HepG2 (cell line): ENCODE data around the gene CALN1. TPM values are rescaled to one million over a fixed set of nuclear protein-coding genes. Genes with fewer than 3 reads are reported as not detected.

Source experiments
- ATAC-seq: fragments of 200-7000 bp; cut with Tn5 transposase; 3 replicates; pipeline ENCODE4 v1.9.1; 2020; ENCODE audit warnings: mild to moderate bottlenecking, moderate library complexity
- BruUV-seq: library from RNA; stranded (reverse); fragments of 400-500 nt; replicated peaks from 2 replicates; lab custom pipeline; 2021; lab: Mats Ljungman, UMichigan
- CTCF ChIA-PET: fragments of 300-600 bp; formaldehyde crosslinking; extraction: SDS; loops from one replicate; lab custom pipeline; 2021; ENCODE audit warnings: low total read pairs, inconsistent platforms, low intra/inter-chr PET ratio; lab: Yijun Ruan, JAX
- POLR2A ChIA-PET: fragments of 350-600 bp; sonication (Branson Sonifier 250); formaldehyde crosslinking; loops from one replicate; lab custom pipeline; 2020; ENCODE audit warnings: antibody characterized with exemption, inconsistent platforms; lab: Yijun Ruan, JAX
- DNase-seq: peaks from one replicate; pipeline ENCODE4 v3.0.0-alpha.2; 2015; ENCODE audit warnings: low spot score
- FAIRE-seq: peaks from 3 replicates; lab custom pipeline; 2011; peaks lifted over from hg19 to GRCh38; lab: Jason Lieb, UNC
- H2AFZ ChIP-seq: one replicate; pipeline ENCODE4 v1.6.1; 2011; ENCODE audit warnings: low read length, inconsistent platforms
- H3K27ac ChIP-seq: fragments of 300-600 bp; 3 replicates; pipeline ENCODE4 v1.8.0; 2011; ENCODE audit warnings: mixed run types, mild to moderate bottlenecking, mixed read lengths, low read length, inconsistent platforms; ENCODE audit not compliant: insufficient read depth; ENCODE audit errors: extremely low read length
- H3K27me3 ChIP-seq, 2 experiments: fragments of 200-600 bp in 1 of 2; 2 replicates in 1 of 2; 3 replicates in 1 of 2; pipeline versions ENCODE4 v1.6.0 to v1.8.0; 2011; ENCODE audit warnings: low read length in 2 of 2, mild to moderate bottlenecking in 2 of 2, moderate library complexity in 2 of 2, inconsistent platforms in 1 of 2; ENCODE audit not compliant: insufficient read depth in 2 of 2, control insufficient read depth in 1 of 2
- H3K36me3 ChIP-seq, 2 experiments: fragments of 200-600 bp in 1 of 2; replicated peaks in 1 of 2; 2 replicates in 1 of 2; 3 replicates in 1 of 2; pipeline versions ENCODE4 v1.5.1 to v1.8.0; 2011; ENCODE audit warnings: low read length in 2 of 2, inconsistent platforms in 1 of 2; ENCODE audit not compliant: insufficient read depth in 2 of 2, control insufficient read depth in 1 of 2
- H3K4me1 ChIP-seq: 2 replicates; pipeline ENCODE4 v1.5.1; 2012; ENCODE audit warnings: low read length, inconsistent platforms; ENCODE audit not compliant: insufficient read depth
- H3K4me2 ChIP-seq: 2 replicates; pipeline ENCODE4 v1.6.0; 2011; ENCODE audit warnings: low read depth, low read length, inconsistent platforms
- H3K4me3 ChIP-seq, 3 experiments: fragments of 200-600 bp in 1 of 3; sonication (generic), shearing (Covaris generic) in 1 of 3; replicated peaks in 1 of 3; 2 replicates each; pipeline ENCODE4 v1.5.1; 2011 to 2016; ENCODE audit warnings: low read length in 3 of 3, inconsistent platforms in 2 of 3, low read depth in 2 of 3, mild to moderate bottlenecking in 2 of 3, control low read depth in 1 of 3, mixed read lengths in 1 of 3; ENCODE audit not compliant: insufficient read depth in 1 of 3
- H3K79me2 ChIP-seq: one replicate; pipeline ENCODE4 v1.6.1; 2011; ENCODE audit warnings: low read length, inconsistent platforms; ENCODE audit not compliant: insufficient read depth
- H3K9ac ChIP-seq: 2 replicates; pipeline ENCODE4 v1.6.0; 2011; ENCODE audit warnings: mild to moderate bottlenecking, low read depth, low read length, inconsistent platforms; ENCODE audit not compliant: insufficient read depth
- H3K9me3 ChIP-seq: 2 replicates; pipeline ENCODE4 v1.5.1; 2012; ENCODE audit warnings: mild to moderate bottlenecking, low read length
- H4K20me1 ChIP-seq: 2 replicates; pipeline ENCODE4 v1.6.0; 2011; ENCODE audit warnings: inconsistent platforms, mild to moderate bottlenecking, low read length, moderate library complexity; ENCODE audit not compliant: insufficient read depth
- EP300 ChIP-seq, 3 experiments: sonication (generic) in 1 of 3; formaldehyde crosslinking in 1 of 3; IDR thresholded peaks; 2 replicates each; pipeline versions ENCODE4 v1.5.1 to v1.6.1; 2011 to 2020; ENCODE audit warnings: low read depth in 2 of 3, low read length in 2 of 3, borderline replicate concordance in 1 of 3, improper control_type of control experiment in 1 of 3, mild to moderate bottlenecking in 1 of 3, missing genetic modification reagents in 1 of 3, moderate library complexity in 1 of 3
- HDAC2 ChIP-seq: sonication (generic); formaldehyde crosslinking; IDR thresholded peaks from 2 replicates; pipeline ENCODE4 v1.4.0; 2020; ENCODE audit warnings: missing genetic modification reagents
- HOXA3 ChIP-seq: sonication (generic); formaldehyde crosslinking; IDR thresholded peaks from 2 replicates; pipeline ENCODE4 v1.5.0; 2020; ENCODE audit warnings: missing genetic modification reagents
- KAT8 ChIP-seq: IDR thresholded peaks from 2 replicates; pipeline ENCODE4 v1.6.1; 2016; ENCODE audit warnings: missing genetic modification reagents, missing compliant biosample characterization
- KLF6 ChIP-seq: IDR thresholded peaks from 2 replicates; pipeline ENCODE4 v1.8.0; 2016; ENCODE audit warnings: missing biosample characterization, missing genetic modification reagents
- MTA3 ChIP-seq: sonication (generic); formaldehyde crosslinking; IDR thresholded peaks from 2 replicates; pipeline ENCODE4 v1.4.0; 2020; ENCODE audit warnings: missing genetic modification reagents
- RXRB ChIP-seq: IDR thresholded peaks from 2 replicates; pipeline ENCODE4 v1.6.1; 2016; ENCODE audit warnings: borderline replicate concordance, missing genetic modification reagents, missing compliant biosample characterization
- SMAD3 ChIP-seq: sonication (generic); formaldehyde crosslinking; IDR thresholded peaks from 2 replicates; pipeline ENCODE4 v1.4.0; 2020; ENCODE audit warnings: missing genetic modification reagents
- TOPORS ChIP-seq: sonication (generic); formaldehyde crosslinking; IDR thresholded peaks from 2 replicates; pipeline ENCODE4 v1.8.0; 2023; ENCODE audit warnings: mild to moderate bottlenecking, missing genetic modification reagents
- ZNF468 ChIP-seq: sonication (generic); formaldehyde crosslinking; IDR thresholded peaks from 2 replicates; pipeline ENCODE4 v1.8.0; 2022; ENCODE audit warnings: mild to moderate bottlenecking, moderate library complexity, missing genetic modification reagents
- ZNF552 ChIP-seq: sonication (generic); formaldehyde crosslinking; IDR thresholded peaks from 2 replicates; pipeline ENCODE4 v1.9.0; 2022; ENCODE audit warnings: missing genetic modification reagents, mild to moderate bottlenecking, borderline replicate concordance
- ZNF556 ChIP-seq: sonication (generic); formaldehyde crosslinking; IDR thresholded peaks from 2 replicates; pipeline ENCODE4 v1.4.0; 2020; ENCODE audit warnings: mild to moderate bottlenecking, missing genetic modification reagents, borderline replicate concordance
- ZNF558 ChIP-seq: sonication (generic); formaldehyde crosslinking; IDR thresholded peaks from 2 replicates; pipeline ENCODE4 v1.9.0; 2022; ENCODE audit warnings: mild to moderate bottlenecking, missing genetic modification reagents, borderline replicate concordance
- ZNF652 ChIP-seq: IDR thresholded peaks from 2 replicates; pipeline ENCODE4 v1.6.1; 2016; ENCODE audit warnings: low read depth, borderline replicate concordance
- ZNF746 ChIP-seq: sonication (generic); formaldehyde crosslinking; IDR thresholded peaks from 2 replicates; pipeline ENCODE4 v1.8.0; 2022; ENCODE audit warnings: mild to moderate bottlenecking, missing genetic modification reagents
- ZNF788 ChIP-seq: sonication (generic); formaldehyde crosslinking; IDR thresholded peaks from 2 replicates; pipeline ENCODE4 v1.5.0; 2020; ENCODE audit warnings: mild to moderate bottlenecking, missing genetic modification reagents, borderline replicate concordance
- ZNF816 ChIP-seq: sonication (generic); formaldehyde crosslinking; IDR thresholded peaks from 2 replicates; pipeline ENCODE4 v1.8.0; 2022; ENCODE audit warnings: missing genetic modification reagents, mild to moderate bottlenecking, borderline replicate concordance
- WGBS: methylation state at CpG from one replicate; pipeline ENCODE4 v1.1.6; 2017; ENCODE audit warnings: low lambda C conversion rate; 5-methylcytosine and 5-hydroxymethylcytosine counted together
- in situ Hi-C: cut with HindIII; loops from 2 replicates; pipeline ENCODE4 v1.10.0; 2017; ENCODE audit warnings: low pct_unique_long_range_greater_than_20kb; ENCODE audit not compliant: extremely low pct_ligation_motif_present
- intact Hi-C: fragments of 100-400 bp; cut with micrococcal nuclease; formaldehyde crosslinking; loops from one replicate; pipeline ENCODE4 v1.10.0; 2022; ENCODE audit not compliant: unreplicated experiment
- polyA plus RNA-seq, 8 experiments: library from polyadenylated mRNA; depleted of rRNA in 3 of 8; stranded (reverse) in 7 of 8; unstranded in 1 of 8; fragments of >200 nt; fragmentation: Illumina TruSeq in 4 of 8; extraction: Trizol in 4 of 8; gene quantifications; 2 replicates each; pipeline versions ENCODE4 v1.2.1 to v1.2.3, GENCODE V29; 2011 to 2016; ENCODE audit warnings: low read depth in 4 of 8, missing spikeins in 1 of 8, mixed read lengths in 1 of 8; ENCODE audit not compliant: insufficient read depth in 1 of 8
- total RNA-seq, 5 experiments: library from RNA; depleted of rRNA; stranded (reverse); fragments of >200 nt; fragmentation: Illumina TruSeq; extraction: Trizol; gene quantifications; 2 replicates each; pipeline ENCODE4 v1.2.3, GENCODE V29; 2016; ENCODE audit warnings: low read depth in 1 of 5

Gene CALN1
- total and polyA plus RNA-seq, 2 of the 13 experiments (the other 11 are each of a cell fraction or from before 2014, with no cell fraction given) = not detected

DNA sequence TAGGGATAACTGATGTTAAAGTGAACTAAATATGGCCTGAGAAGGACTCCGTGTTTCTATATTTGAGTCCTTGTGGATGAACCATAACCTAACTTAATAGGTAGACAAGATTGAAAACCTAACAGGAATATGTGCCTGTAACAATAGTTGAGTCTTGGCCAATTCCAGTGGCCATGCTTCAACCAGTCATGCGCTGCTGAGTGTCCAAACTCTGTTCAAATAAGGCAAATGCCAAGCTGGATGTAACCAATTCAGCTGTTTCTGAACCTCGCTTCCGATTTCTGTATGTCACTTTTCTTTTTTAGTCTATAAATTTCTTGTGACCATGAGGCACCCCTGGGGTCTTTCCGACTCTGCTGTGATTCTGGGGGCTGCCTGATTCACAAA is 672.0 kb downstream of the CALN1 start:
- DNase-seq = no peak
- POLR2A ChIA-PET = no interaction called here
- H4K20me1 ChIP-seq = no peaks in the 10 kb centered on the region
- TF ChIP-seq ZNF746 (no peak), RXRB (CRISPR knock-in tag) (no peak), EP300 (IDR thresholded peaks at IDR 0.05; ENCODE audit: low read depth in 2 of 2, low read length in 2 of 2) (no peak), EP300 (CRISPR knock-in tag; IDR thresholded peaks at IDR 0.05; ENCODE audit: borderline replicate concordance) (no peak), TOPORS (CRISPR knock-in tag) (no peak), ZNF816 (CRISPR knock-in tag) (no peak)
- H3K4me3 ChIP-seq = no peak overlapping the region
- no peak overlapping the region for H2AFZ ChIP-seq
- CTCF ChIA-PET = no interaction called here
- H3K27ac ChIP-seq = no peak overlapping the region
- no peak overlapping the region for H3K9ac ChIP-seq
- in situ Hi-C loops = no loop called here
- no peak for ATAC-seq
- H3K4me2 ChIP-seq = no peak overlapping the region
- H3K4me1 ChIP-seq = no peaks in the 10 kb centered on the region
- peaks cover 0 to 9% of the 10 kb centered on the region in 2 experiments; a peak in 1 of 5 replicates for H3K27me3 ChIP-seq
- no TSS peak for BruUV-seq
- no peaks in the 10 kb centered on the region for H3K9me3 ChIP-seq
- H3K36me3 ChIP-seq = no peaks in the 10 kb centered on the region
- H3K79me2 ChIP-seq = no peaks in the 10 kb centered on the region
- WGBS = 31% methylated on average over 5 of the region's 5 CpGs
- FAIRE-seq = no peak
- intact Hi-C loops = no loop called here

DNA sequence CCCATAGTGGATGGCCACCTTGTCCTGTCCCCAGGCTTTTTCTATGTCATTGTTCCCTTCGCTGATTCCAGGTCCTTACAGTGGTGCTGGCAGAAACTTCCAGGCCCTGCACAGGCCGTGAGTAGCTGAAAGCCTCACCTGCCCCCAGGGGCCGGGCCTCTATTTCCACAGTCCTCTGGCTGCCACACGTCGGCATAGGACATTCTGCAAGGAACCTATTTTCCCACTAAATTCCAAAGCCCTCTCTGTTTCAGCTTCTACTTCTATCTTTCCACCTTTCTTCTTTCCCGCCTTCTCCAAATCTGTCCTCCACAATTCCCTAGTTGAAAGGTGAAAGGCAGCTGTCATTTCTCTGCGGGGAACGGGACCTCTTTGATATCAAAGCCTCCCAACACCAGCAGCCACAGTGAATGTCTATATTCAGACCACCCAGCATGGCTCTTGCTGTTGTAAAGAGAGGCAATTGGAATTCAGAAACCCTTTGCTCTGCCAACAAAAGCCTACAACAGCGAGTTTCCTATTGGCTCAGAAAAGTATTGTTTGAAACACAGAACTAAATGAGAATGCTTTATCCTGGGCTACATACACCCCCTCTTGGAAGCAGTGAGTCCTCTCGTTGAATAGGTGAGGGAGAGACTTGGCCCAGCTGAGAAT is 672.5 kb downstream of the CALN1 start:
- TF ChIP-seq MTA3 (CRISPR knock-in tag) (no peak), SMAD3 (CRISPR knock-in tag) (no peak), ZNF468 (no peak), ZNF558 (CRISPR knock-in tag) (no peak), ZNF788 (CRISPR knock-in tag) (no peak), ZNF552 (no peak), HDAC2 (CRISPR knock-in tag) (no peak), KAT8 (CRISPR knock-in tag) (no peak), HOXA3 (CRISPR knock-in tag) (no peak), ZNF556 (CRISPR knock-in tag) (no peak), KLF6 (CRISPR knock-in tag) (no peak), ZNF652 (CRISPR knock-in tag) (no peak)
- DNase-seq (no peak), ATAC-seq (no peak), FAIRE-seq (no peak)
- POLR2A ChIA-PET = no interaction called here
- H3K79me2 ChIP-seq = no peaks in the 10 kb centered on the region
- H3K36me3 ChIP-seq = no peaks in the 10 kb centered on the region
- H3K4me1 ChIP-seq = no peaks in the 10 kb centered on the region
- no peak overlapping the region for H3K9ac ChIP-seq
- intact Hi-C loops (no loop called here), in situ Hi-C loops (loop anchor here (5.0 kb wide), 1 partner anchor 882 kb away; no protein-coding TSS in a partner anchor)
- no peak overlapping the region for H3K4me3 ChIP-seq
- CTCF ChIA-PET = no interaction called here
- BruUV-seq = no TSS peak
- H3K4me2 ChIP-seq = no peak overlapping the region
- H3K9me3 ChIP-seq = no peaks in the 10 kb centered on the region
- no peak overlapping the region for H2AFZ ChIP-seq
- peaks cover 0 to 9% of the 10 kb centered on the region in 2 experiments; a peak in 1 of 5 replicates for H3K27me3 ChIP-seq
- no peak overlapping the region for H3K27ac ChIP-seq
- H4K20me1 ChIP-seq = no peaks in the 10 kb centered on the region
- 8% methylated on average over 10 of the region's 10 CpGs for WGBS
